Adrenal gland (tissue), 12 donors: Measurements from ENCODE around the gene TMEM255B. TPM values are rescaled to one million over a fixed set of nuclear protein-coding genes. Genes with fewer than 3 reads are reported as not detected.

Source experiments
- DNase-seq, 7 donors: peaks; one replicate each; pipeline ENCODE4 v3.0.0-alpha.2; 2019 to 2020
- H3K27ac ChIP-seq, 5 donors: fragments of 200-600 bp; sonication (generic) in 4 of 5; 1 replicate in 3 of 5; 2 replicates in 2 of 5; pipeline versions ENCODE4 v1.5.1 to v1.8.0; 2016 to 2020; ENCODE audit warnings: mild to moderate bottlenecking in 1 of 5
- H3K27me3 ChIP-seq: fragments of 200-600 bp; 2 replicates; pipeline ENCODE4 v1.8.0; 2021
- H3K36me3 ChIP-seq, 2 donors: fragments of 200-600 bp; replicated peaks in 1 of 2; 1 replicate in 1 of 2; 2 replicates in 1 of 2; pipeline versions ENCODE4 v1.5.1 to v1.8.0; 2018 to 2022
- H3K4me1 ChIP-seq, 2 donors: fragments of 200-600 bp; replicated peaks in 1 of 2; 1 replicate in 1 of 2; 2 replicates in 1 of 2; pipeline versions ENCODE4 v1.5.1 to v1.8.0; 2018 to 2021
- H3K4me3 ChIP-seq, 4 donors: fragments of 200-600 bp; sonication (generic) in 3 of 4; one replicate each; pipeline ENCODE4 v1.5.1; 2016 to 2018
- H3K9me3 ChIP-seq, 3 donors: fragments of 200-600 bp; sonication (generic) in 1 of 3; replicated peaks in 1 of 3; 1 replicate in 2 of 3; 2 replicates in 1 of 3; pipeline versions ENCODE4 v1.5.1 to v1.8.0; 2016 to 2021
- CTCF ChIP-seq, 6 experiments: fragments of 450-650 bp in 4 of 6; fragments of 200-600 bp in 2 of 6; sonication (generic) in 1 of 6; IDR thresholded peaks; 1 replicate in 5 of 6; 2 replicates in 1 of 6; pipeline versions ENCODE4 v1.5.1 to v1.8.0; 2016 to 2021; ENCODE audit warnings: antibody characterized with exemption in 6 of 6, mild to moderate bottlenecking in 2 of 6, moderate library complexity in 1 of 6
- POLR2A ChIP-seq, 2 donors: fragments of 450-650 bp; IDR thresholded peaks; one replicate each; pipeline ENCODE4 v1.6.1; 2017; ENCODE audit warnings: antibody characterized with exemption in 2 of 2, mild to moderate bottlenecking in 2 of 2, moderate library complexity in 1 of 2
- WGBS, 4 donors: extraction: QIAGEN DNeasy Blood & Tissue Kit in 2 of 4; methylation state at CpG; one replicate each; pipeline versions ENCODE4 v1.1.5 to v1.1.7; 2013 to 2017; 5-methylcytosine and 5-hydroxymethylcytosine counted together
- intact Hi-C, 2 donors: fragments of 100-400 bp; cut with DNase I; formaldehyde crosslinking; loops; one replicate each; pipeline versions ENCODE4 v1.14.1 to v1.15.0; 2022 to 2023
- polyA plus RNA-seq, 3 donors: library from polyadenylated mRNA; stranded (reverse); fragments of 200-250 nt in 2 of 3; fragments of 350-450 nt in 1 of 3; fragmentation: Illumina TruSeq in 1 of 3; extraction: RNeasy Lipid Tissue Mini Kit (QIAGEN cat#74804) in 1 of 3; gene quantifications; one replicate each; pipeline ENCODE4 v1.2.3, GENCODE V29; 2013 to 2014
- total RNA-seq, 9 donors: library from RNA; depleted of rRNA in 4 of 9; stranded (reverse); fragments of >200 nt in 4 of 9; fragments of 120-200 nt in 1 of 9; fragmentation: NEBNext Ultra II Directional in 1 of 9; extraction: Animal tissue kit (Norgen Biotek cat#: 25700) in 1 of 9; gene quantifications; one replicate each; pipeline versions ENCODE4 v1.1.0 to v1.2.4, GENCODE V29; 2013 to 2023
- donor health status: healthy with polysubstance abuse.
- donor health status: Bipolar disorder and iron deficiency.
- donor health status: DM: yes; HTN: yes; CAD: no.
- donor health status: DM: no; HTN: no; CAD: no.
- donor health status: DM: no; HTN: no; CAD: no.
- donor health status: DM: yes; HTN: yes; CAD: no.

TMEM255B gene
- total and polyA plus RNA-seq, 12 donors = 1.3 to 60.1 (median 17.2) TPM

DNA sequence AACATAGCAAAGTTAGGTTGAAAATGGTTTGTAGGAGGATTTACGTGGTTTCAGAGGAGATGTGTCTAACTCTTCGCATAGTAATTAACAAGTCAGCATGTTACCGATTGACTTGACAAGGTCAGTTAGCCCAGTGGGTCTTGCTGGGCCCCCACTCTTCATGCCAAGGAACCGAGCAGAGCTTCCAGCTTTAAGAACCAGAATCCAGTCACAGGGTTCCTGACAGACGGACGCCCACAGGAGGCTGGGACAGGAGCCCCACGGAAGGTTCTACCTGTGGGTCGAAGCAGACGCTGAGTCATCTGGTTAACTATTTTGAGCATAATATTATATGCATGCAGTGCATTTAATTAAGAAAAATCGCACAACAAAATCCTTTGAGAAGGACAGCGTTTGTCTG, 3.5 kb downstream of the TMEM255B start:
- intact Hi-C loops = no loop called here
- TF ChIP-seq POLR2A (IDR thresholded peaks at IDR 0.05) (no peak), CTCF (IDR thresholded peaks at IDR 0.05) (no peak)
- peaks cover 0 to 8% of the 10 kb centered on the region in 2 donors for H3K4me1 ChIP-seq
- no peak overlapping the region for H3K27ac ChIP-seq
- H3K27me3 ChIP-seq = no peaks in the 10 kb centered on the region
- 72 to 80% (median 77%) methylated on average over 10 to 11 of the region's 11 CpGs for WGBS, 4 donors
- H3K9me3 ChIP-seq = no peaks in the 10 kb centered on the region
- H3K4me3 ChIP-seq = no peak overlapping the region
- H3K36me3 ChIP-seq = no peaks in the 10 kb centered on the region
- no peak for DNase-seq

DNA sequence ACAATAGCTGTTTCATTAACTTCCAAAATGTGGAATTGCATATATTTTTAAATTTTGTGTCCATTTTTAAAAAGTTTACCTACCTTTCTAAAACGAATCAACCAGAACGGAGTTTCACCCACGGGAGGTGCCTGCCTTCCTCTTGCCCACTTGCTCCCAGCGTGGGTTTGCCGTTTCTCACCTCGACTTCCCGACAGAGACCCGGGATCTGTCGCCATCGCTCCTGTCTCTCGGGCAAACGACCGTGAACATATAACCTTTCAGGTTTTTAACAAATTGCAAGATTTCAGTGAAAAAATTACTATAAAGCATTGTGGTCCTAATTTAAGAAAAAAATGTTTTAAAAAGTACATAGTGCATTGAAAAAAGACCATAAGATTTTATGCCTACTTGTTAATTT, 4.2 kb downstream of the TMEM255B start:
- TF ChIP-seq CTCF (IDR thresholded peaks at IDR 0.05) (no peak), POLR2A (IDR thresholded peaks at IDR 0.05) (no peak)
- Histone ChIP-seq H3K27ac (no peak overlapping the region), H3K27me3 (no peaks in the 10 kb centered on the region), H3K4me3 (no peak overlapping the region), H3K36me3 (no peaks in the 10 kb centered on the region), H3K9me3 (no peaks in the 10 kb centered on the region), H3K4me1 (peaks cover 0 to 5% of the 10 kb centered on the region in 2 donors)
- intact Hi-C loops = no loop called here
- 75 to 83% (median 80%) methylated on average over 13 of the region's 13 CpGs for WGBS, 4 donors
- DNase-seq = no peak

- 83 to 91% (median 87%) methylated on average over 17 to 25 of the region's 25 CpGs for WGBS, 4 donors
- H3K4me1 ChIP-seq = no peaks in the 10 kb centered on the region
- no peaks in the 10 kb centered on the region for H3K9me3 ChIP-seq
- H3K27ac ChIP-seq = no peak overlapping the region
- no peak for DNase-seq
- intact Hi-C loops = no loop called here
- no peaks in the 10 kb centered on the region for H3K27me3 ChIP-seq
- H3K36me3 ChIP-seq = no peaks in the 10 kb centered on the region
- TF ChIP-seq CTCF (IDR thresholded peaks at IDR 0.05) = no peak
- H3K4me3 ChIP-seq = no peak overlapping the region
Observed at GRCh38 chr13:113763961-113764792, 5.2 kb downstream of the TMEM255B start.

DNA sequence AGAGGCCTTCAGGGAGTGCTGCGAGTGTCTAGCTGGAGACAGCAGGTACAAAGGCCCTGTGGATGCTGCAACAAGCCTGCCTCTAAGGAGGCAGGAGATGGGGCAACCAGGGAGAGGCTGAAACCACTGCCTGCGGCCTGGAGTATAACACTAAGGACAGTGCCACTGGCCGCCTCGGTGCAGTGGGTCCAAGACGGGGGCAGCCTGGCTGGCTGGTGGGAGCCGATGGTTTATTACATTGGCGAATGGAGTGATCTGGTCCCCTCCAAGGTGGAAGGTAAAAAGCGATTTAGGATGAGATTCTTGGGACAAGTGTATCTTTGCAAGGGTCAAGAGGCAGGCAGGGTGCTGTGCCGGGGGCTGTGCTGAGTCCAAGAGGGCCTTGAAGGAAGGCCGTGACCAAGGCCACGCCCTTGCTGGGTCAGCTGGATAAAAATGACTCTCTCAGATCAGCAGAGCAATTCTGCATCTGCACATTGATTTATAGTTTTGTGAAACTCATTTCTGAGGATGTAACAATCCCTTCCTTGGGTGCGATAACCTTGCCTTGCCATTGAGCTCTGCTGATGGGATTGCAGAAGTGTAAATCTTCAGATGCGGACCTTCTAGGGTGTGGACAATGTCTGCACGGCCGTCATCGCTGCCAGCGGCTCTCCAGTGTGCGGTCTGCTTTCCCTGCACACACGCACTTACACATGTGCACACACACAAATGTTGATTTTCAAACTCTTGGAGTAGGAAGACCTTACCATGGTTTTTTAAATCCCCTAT, 6.0 kb downstream of the TMEM255B start:
- WGBS, 4 donors = 78 to 80% (median 80%) methylated on average over 18 to 19 of the region's 19 CpGs
- Histone ChIP-seq H3K27ac (no peak overlapping the region), H3K4me3 (no peak overlapping the region), H3K9me3 (no peaks in the 10 kb centered on the region), H3K36me3 (no peaks in the 10 kb centered on the region), H3K4me1 (no peaks in the 10 kb centered on the region), H3K27me3 (no peaks in the 10 kb centered on the region)
- no peak for DNase-seq
- intact Hi-C loops = no loop called here
- TF ChIP-seq POLR2A (IDR thresholded peaks at IDR 0.05) (no peak), CTCF (IDR thresholded peaks at IDR 0.05) (no peak)
